HEK293T (cell line): ENCODE measurements around the gene NPEPPS.

Experiments
- CTCF ChIA-PET: fragments of 350-600 bp; formaldehyde crosslinking; extraction: SDS; loops from one replicate; lab custom pipeline; 2021; ENCODE audit warnings: antibody characterized with exemption, inconsistent platforms; lab: Yijun Ruan, JAX
- POLR2A ChIA-PET: fragments of 350-600 bp; formaldehyde crosslinking; extraction: SDS; loops from one replicate; lab custom pipeline; 2020; ENCODE audit warnings: antibody characterized with exemption, inconsistent platforms; lab: Yijun Ruan, JAX
- DNase-seq: peaks from one replicate; pipeline ENCODE4 v3.0.0; 2012; ENCODE audit warnings: mixed read lengths; ENCODE audit errors: extremely low spot score
- ARNT ChIP-seq: fragments of 450-650 bp; IDR thresholded peaks from 2 replicates; pipeline ENCODE4 v1.6.1; 2017; ENCODE audit warnings: mild to moderate bottlenecking
- BHLHE40 ChIP-seq: fragments of 450-650 bp; IDR thresholded peaks from 2 replicates; pipeline ENCODE4 v1.6.1; 2016; ENCODE audit warnings: mild to moderate bottlenecking, moderate library complexity, borderline replicate concordance
- CTBP1 ChIP-seq: fragments of 450-650 bp; IDR thresholded peaks from 2 replicates; pipeline ENCODE4 v1.6.1; 2016; ENCODE audit warnings: borderline replicate concordance
- ELF4 ChIP-seq: fragments of 450-650 bp; IDR thresholded peaks from 2 replicates; pipeline ENCODE4 v1.6.1; 2017; ENCODE audit warnings: antibody characterized with exemption
- FOXA1 ChIP-seq: fragments of 450-650 bp; IDR thresholded peaks from 2 replicates; pipeline ENCODE4 v1.6.1; 2016; ENCODE audit warnings: mild to moderate bottlenecking
- FOXK2 ChIP-seq: fragments of 450-650 bp; IDR thresholded peaks from 2 replicates; pipeline ENCODE4 v1.6.1; 2016; ENCODE audit warnings: mild to moderate bottlenecking
- FOXM1 ChIP-seq: fragments of 450-650 bp; IDR thresholded peaks from 2 replicates; pipeline ENCODE4 v1.6.1; 2017; ENCODE audit warnings: mild to moderate bottlenecking, borderline replicate concordance
- HDGF ChIP-seq: fragments of 450-650 bp; IDR thresholded peaks from 2 replicates; pipeline ENCODE4 v1.6.1; 2017; ENCODE audit warnings: antibody characterized with exemption, borderline replicate concordance
- L3MBTL2 ChIP-seq: fragments of 450-650 bp; conservative IDR thresholded peaks from 2 replicates; pipeline ENCODE4 v1.6.1; 2016; ENCODE audit warnings: mild to moderate bottlenecking
- LEF1 ChIP-seq: fragments of 450-650 bp; IDR thresholded peaks from 2 replicates; pipeline ENCODE4 v1.6.1; 2017; ENCODE audit warnings: mild to moderate bottlenecking, borderline replicate concordance
- NFRKB ChIP-seq: fragments of 450-650 bp; IDR thresholded peaks from 2 replicates; pipeline ENCODE4 v1.6.1; 2016; ENCODE audit warnings: mild to moderate bottlenecking, moderate library complexity
- SP1 ChIP-seq: fragments of 450-650 bp; IDR thresholded peaks from 2 replicates; pipeline ENCODE4 v1.6.1; 2017
- SUZ12 ChIP-seq: fragments of 450-650 bp; IDR thresholded peaks from 2 replicates; pipeline ENCODE4 v1.6.1; 2016; ENCODE audit warnings: mild to moderate bottlenecking
- TARDBP ChIP-seq: fragments of 450-650 bp; IDR thresholded peaks from 2 replicates; pipeline ENCODE4 v1.6.1; 2016
- ZNF384 ChIP-seq: fragments of 450-650 bp; IDR thresholded peaks from 2 replicates; pipeline ENCODE4 v1.6.1; 2016
- TF ChIP-seq, protein P1 (sequence below): fragments of 450-650 bp; IDR thresholded peaks from 2 replicates; pipeline ENCODE4 v1.6.1; 2016

The NPEPPS gene

DNA sequence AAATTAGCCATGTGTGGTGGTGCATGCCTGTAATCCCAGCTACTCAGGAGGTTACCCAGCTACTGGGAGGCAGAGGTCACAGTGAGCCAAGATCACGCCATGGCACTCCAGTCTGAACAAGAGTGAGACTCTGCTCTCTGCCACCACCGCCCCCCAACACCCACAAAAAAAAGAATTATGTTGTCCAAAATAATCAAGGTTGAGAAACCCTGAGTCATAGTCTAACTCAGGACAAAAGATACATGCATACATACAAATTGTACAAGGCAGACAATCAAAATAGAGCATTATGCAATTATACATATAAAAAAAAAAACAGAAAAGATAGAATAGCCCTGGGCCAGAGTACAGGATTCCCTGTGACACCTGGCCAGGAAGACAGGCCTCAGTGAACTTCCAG is 112.2 kb downstream of the NPEPPS start:
- DNase-seq, result no peak
- no peak for TF ChIP-seq NFRKB
- no peak for TF ChIP-seq CTBP1
- no peak for TF ChIP-seq FOXA1
- TF ChIP-seq SUZ12, result no peak
- TF ChIP-seq BHLHE40, result no peak
- no peak for TF ChIP-seq ZNF384
- TF ChIP-seq TARDBP, result no peak
- TF ChIP-seq, protein P1, sequence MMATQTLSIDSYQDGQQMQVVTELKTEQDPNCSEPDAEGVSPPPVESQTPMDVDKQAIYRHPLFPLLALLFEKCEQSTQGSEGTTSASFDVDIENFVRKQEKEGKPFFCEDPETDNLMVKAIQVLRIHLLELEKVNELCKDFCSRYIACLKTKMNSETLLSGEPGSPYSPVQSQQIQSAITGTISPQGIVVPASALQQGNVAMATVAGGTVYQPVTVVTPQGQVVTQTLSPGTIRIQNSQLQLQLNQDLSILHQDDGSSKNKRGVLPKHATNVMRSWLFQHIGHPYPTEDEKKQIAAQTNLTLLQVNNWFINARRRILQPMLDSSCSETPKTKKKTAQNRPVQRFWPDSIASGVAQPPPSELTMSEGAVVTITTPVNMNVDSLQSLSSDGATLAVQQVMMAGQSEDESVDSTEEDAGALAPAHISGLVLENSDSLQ, result no peak
- no peak for TF ChIP-seq HDGF
- no peak for TF ChIP-seq LEF1
- TF ChIP-seq L3MBTL2, result no peak
- TF ChIP-seq SP1, result no peak
- TF ChIP-seq FOXM1, result no peak
- TF ChIP-seq ELF4, result no peak
- no peak for TF ChIP-seq FOXK2
- no peak for TF ChIP-seq ARNT
- ChIA-PET POLR2A (no interaction called here), CTCF (interaction anchor here (0.6 kb wide), 1 partner anchor 283 kb away, joined by 3 read pairs; no protein-coding TSS in a partner anchor)

DNA sequence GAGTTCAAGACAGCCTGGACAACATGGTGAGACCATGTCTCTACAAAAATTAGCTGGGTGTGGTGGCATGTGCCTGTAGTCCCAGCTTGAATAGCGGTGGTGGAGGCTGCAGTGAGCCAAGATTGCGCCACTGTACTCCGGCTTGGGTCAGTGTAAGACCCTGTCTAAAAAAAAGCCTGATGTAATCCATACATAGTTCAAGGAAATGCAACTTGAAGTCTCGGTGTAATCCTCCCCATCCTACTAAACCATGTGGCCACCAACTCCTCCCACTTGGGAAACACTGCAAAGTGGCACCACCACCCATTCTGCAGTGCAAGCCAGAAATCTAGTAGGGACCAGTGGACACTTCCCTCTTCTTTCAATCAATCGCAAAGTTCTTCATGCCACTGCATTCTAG is 113.4 kb downstream of the NPEPPS start:
- POLR2A ChIA-PET, result no interaction called here
- no peak for DNase-seq
- CTCF ChIA-PET, result no interaction called here
- TF ChIP-seq SUZ12 (no peak), SP1 (no peak), FOXK2 (no peak), ARNT (no peak), ZNF384 (no peak), TARDBP (no peak), NFRKB (no peak), CTBP1 (no peak), LEF1 (no peak), ELF4 (no peak), HDGF (no peak), FOXM1 (no peak), FOXA1 (no peak), BHLHE40 (no peak), L3MBTL2 (no peak)
- TF ChIP-seq, protein P1, result no peak

- CTCF ChIA-PET, result interaction anchor here (0.6 to 3.2 kb wide), 4 partner anchors 14 to 101 kb away, joined by 3 to 15 read pairs (median 6); no protein-coding TSS in a partner anchor
- TF ChIP-seq ZNF384 (no peak), NFRKB (no peak), HDGF (0 out of 2 replicates have a peak, but pooled peaks have one; percentile 40), CTBP1 (no peak; the same call in 1 of the 2 replicates), L3MBTL2 (peak; percentile 99)
- TF ChIP-seq, protein P1, result peak; percentile 47
- POLR2A ChIA-PET, result interaction anchor here (0.8 to 2.7 kb wide), 36 partner anchors 10 to 322 kb away, joined by 3 to 30 read pairs (median 4); partner anchors contain the start of genes CDK5RAP3, LRRC46, MRPL10 and PNPO
- DNase-seq, result peak; percentile 92
These were observed 118.5 kb downstream of the NPEPPS start, which contains the start of gene KPNB1 for GRCh38 chr17:47649153-47649971. TSS of gene KPNB1 (plus strand) at chr17:47649919. CDS start at chr17:47650245, 326 bp downstream.

DNA sequence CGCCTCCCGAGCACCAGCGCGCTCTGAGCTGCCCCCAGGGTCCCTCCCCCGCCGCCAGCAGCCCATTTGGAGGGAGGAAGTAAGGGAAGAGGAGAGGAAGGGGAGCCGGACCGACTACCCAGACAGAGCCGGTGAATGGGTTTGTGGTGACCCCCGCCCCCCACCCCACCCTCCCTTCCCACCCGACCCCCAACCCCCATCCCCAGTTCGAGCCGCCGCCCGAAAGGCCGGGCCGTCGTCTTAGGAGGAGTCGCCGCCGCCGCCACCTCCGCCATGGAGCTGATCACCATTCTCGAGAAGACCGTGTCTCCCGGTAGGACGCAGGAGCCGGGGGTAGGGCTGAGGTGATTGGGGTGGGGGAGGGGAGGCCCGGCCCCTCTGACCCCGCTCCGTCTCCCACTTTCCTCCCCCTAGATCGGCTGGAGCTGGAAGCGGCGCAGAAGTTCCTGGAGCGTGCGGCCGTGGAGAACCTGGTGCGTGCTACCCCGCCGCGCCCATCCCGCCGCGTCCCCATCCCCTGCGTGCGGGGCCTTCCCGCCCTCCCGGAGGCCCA is 119.1 kb downstream of the NPEPPS start:
- TF ChIP-seq LEF1 (no peak), ELF4 (0 out of 2 replicates have a peak, but pooled peaks have one; percentile 31), ARNT (0 out of 2 replicates have a peak, but pooled peaks have one; percentile 35), NFRKB (no peak), BHLHE40 (no peak), FOXM1 (no peak), CTBP1 (peak; percentile 74; the same call in 1 of the 2 replicates)
- no peak for DNase-seq
- ChIA-PET POLR2A (interaction anchor here (0.9 to 2.7 kb wide), 35 partner anchors 9 to 321 kb away, joined by 3 to 30 read pairs (median 4); partner anchors contain the start of genes CDK5RAP3, LRRC46, MRPL10 and OSBPL7), CTCF (interaction anchor here (3.2 kb wide), 1 partner anchor 13 kb away, joined by 15 read pairs; no protein-coding TSS in a partner anchor)
